ENCODE measurements around the gene KRI1. TPM values are rescaled to one million over a fixed set of nuclear protein-coding genes. Genes with fewer than 3 reads are reported as not detected.
"Not testable (repeated sequence)": the region's sequence is repeated elsewhere in the genome, so short reads cannot be mapped to it uniquely, and the experiment has no call there.

KRI1 gene
- total and polyA plus RNA-seq, 9 donors: 8.5 to 29.0 (median 25.8) TPM

DNA sequence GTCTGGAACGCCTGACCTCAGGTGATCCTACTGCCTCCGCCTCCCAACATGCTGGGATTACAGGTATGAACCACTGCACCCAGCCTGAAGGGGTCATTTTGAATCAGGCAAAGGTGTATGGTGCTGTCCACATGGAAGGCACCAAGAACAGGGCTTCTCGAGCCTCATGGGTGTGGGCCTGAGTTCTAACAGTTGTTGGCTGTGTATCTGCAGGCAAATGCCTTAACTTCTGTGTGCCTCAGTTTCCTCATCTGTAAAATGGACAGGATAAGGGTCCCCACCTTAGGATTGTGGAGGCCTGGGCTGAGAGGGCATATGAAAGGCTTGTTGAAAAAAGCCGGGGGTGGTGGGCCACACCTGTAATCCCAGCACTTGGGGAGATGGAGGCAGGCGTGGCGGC is 12.1 kb upstream of the KRI1 start:
- WGBS (ENCODE audit: insufficient coverage): 50% methylated on average over 2 of the region's 6 CpGs
- H3K4me3 ChIP-seq (ENCODE audit: low read length): no peak overlapping the region

DNA sequence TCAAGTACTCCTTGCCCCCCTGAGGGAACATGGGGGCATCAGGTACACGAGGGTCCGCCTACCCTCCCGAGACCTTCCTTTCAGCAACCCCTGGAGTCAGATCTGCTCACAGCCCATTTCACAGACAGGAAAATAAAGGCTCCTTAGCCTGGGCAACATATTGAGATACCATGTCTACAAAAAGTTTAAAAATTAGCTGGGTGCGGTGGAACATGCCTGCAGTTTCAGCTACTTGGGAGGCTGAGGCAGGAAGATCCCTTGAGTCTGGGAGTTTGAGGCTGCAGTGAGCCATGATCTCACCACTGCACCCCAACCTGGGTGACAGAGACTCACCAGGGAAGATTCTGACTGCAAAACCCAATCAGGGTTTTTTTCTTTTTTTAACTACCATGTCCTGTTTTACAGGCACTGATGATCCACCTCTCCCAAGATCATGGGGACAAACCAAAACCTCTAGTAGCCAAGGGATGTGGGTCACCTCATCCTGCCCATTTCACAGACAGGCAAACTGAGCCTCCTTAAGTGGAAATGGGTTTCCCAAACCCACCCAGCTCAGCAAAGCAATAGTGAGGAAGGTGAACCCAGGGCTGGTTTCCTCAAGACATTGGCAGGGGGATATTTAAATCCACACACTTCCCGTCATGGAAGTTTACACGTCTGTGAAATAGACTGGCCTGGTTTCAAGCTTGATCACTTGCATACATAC is 9.4 kb upstream of the KRI1 start:
- DNase-seq: no peak
- Histone ChIP-seq H3K36me3 (ENCODE audit: control insufficient read depth, insufficient read depth, low read length) (no peaks in the 10 kb centered on the region), H3K27me3 (ENCODE audit: control insufficient read depth, insufficient read depth, low read length) (no peaks in the 10 kb centered on the region), H3K27ac (ENCODE audit: low read length) (no peak overlapping the region), H3K4me3 (ENCODE audit: low read length) (no peak overlapping the region), H3K4me1 (ENCODE audit: control insufficient read depth, insufficient read depth, low read length) (peaks cover 6% of the 10 kb centered on the region), H3K9me3 (replicated peaks; ENCODE audit: control insufficient read depth, low read depth, low read length) (no peaks in the 10 kb centered on the region)
- WGBS (ENCODE audit: insufficient coverage): 91% methylated on average over 3 of the region's 6 CpGs

More for the DNA sequence above, 12.1 kb upstream of the KRI1 start:
- no peaks in the 10 kb centered on the region for H3K27me3 ChIP-seq (ENCODE audit: control insufficient read depth, insufficient read depth, low read length)
- no peaks in the 10 kb centered on the region for H3K36me3 ChIP-seq (ENCODE audit: control insufficient read depth, insufficient read depth, low read length)
- no peak for DNase-seq
- peaks cover 3% of the 10 kb centered on the region for H3K4me1 ChIP-seq (ENCODE audit: control insufficient read depth, insufficient read depth, low read length)
- H3K9me3 ChIP-seq (replicated peaks; ENCODE audit: control insufficient read depth, low read depth, low read length): no peaks in the 10 kb centered on the region
- no peak overlapping the region for H3K27ac ChIP-seq (ENCODE audit: low read length)

DNA sequence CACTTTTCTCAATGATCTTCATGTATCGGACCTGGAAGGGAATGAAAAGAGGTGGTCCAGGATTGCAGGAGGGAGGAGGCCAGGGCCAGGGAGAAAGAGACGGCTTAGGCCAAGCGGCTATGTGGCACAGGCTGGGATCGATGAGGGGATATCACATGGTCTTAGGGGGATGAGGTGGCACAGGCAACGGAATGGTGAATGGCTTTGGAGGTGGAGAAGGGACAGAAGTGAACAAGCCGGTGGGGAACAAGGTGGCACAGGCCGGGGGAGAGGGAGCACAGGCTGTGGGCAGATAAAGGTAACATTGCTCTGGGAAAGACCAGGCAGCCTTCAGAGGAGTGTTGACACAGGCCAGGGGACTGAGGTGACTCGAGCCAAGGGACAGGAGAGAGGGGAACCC is 8.7 kb upstream of the KRI1 start:
- DNase-seq: no peak
- H3K27me3 ChIP-seq (ENCODE audit: control insufficient read depth, insufficient read depth, low read length): no peaks in the 10 kb centered on the region
- no peaks in the 10 kb centered on the region for H3K9me3 ChIP-seq (replicated peaks; ENCODE audit: control insufficient read depth, low read depth, low read length)
- 76% methylated on average over 7 of the region's 8 CpGs for WGBS (ENCODE audit: insufficient coverage)
- peaks cover 10% of the 10 kb centered on the region for H3K4me1 ChIP-seq (ENCODE audit: control insufficient read depth, insufficient read depth, low read length)
- no peak overlapping the region for H3K4me3 ChIP-seq (ENCODE audit: low read length)
- no peak overlapping the region for H3K27ac ChIP-seq (ENCODE audit: low read length)
- no peaks in the 10 kb centered on the region for H3K36me3 ChIP-seq (ENCODE audit: control insufficient read depth, insufficient read depth, low read length)

DNA sequence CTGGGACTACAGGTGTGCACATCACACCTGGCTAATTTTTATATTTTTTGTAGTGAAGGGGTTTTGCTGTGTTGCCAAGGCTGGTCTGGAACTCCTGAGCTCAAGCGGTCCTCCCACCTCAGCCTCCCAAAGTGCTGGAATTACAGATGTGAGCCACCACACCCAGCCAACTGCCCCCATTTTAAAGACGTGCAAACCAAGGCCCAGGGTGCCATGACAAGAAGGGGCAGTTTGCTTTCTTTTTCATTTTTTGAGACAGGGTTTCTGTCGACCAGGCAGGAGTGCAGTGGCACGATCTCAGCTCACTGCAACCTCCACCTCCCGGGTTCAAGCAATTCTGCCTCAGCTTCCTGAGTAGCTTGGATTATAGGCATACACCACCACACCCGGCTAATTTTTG is 8.0 kb upstream of the KRI1 start:
- not testable (repeated sequence) for H3K27me3 ChIP-seq (ENCODE audit: control insufficient read depth, insufficient read depth, low read length); DNase-seq; H3K4me3 ChIP-seq (ENCODE audit: low read length); H3K36me3 ChIP-seq (ENCODE audit: control insufficient read depth, insufficient read depth, low read length); H3K27ac ChIP-seq (ENCODE audit: low read length); H3K9me3 ChIP-seq (replicated peaks; ENCODE audit: control insufficient read depth, low read depth, low read length)
- H3K4me1 ChIP-seq (ENCODE audit: control insufficient read depth, insufficient read depth, low read length): peaks cover 13% of the 10 kb centered on the region
- no CpG with 5 or more reads among the region's 6 CpGs for whole genome bisulfite sequencing (ENCODE audit: insufficient coverage)

DNA sequence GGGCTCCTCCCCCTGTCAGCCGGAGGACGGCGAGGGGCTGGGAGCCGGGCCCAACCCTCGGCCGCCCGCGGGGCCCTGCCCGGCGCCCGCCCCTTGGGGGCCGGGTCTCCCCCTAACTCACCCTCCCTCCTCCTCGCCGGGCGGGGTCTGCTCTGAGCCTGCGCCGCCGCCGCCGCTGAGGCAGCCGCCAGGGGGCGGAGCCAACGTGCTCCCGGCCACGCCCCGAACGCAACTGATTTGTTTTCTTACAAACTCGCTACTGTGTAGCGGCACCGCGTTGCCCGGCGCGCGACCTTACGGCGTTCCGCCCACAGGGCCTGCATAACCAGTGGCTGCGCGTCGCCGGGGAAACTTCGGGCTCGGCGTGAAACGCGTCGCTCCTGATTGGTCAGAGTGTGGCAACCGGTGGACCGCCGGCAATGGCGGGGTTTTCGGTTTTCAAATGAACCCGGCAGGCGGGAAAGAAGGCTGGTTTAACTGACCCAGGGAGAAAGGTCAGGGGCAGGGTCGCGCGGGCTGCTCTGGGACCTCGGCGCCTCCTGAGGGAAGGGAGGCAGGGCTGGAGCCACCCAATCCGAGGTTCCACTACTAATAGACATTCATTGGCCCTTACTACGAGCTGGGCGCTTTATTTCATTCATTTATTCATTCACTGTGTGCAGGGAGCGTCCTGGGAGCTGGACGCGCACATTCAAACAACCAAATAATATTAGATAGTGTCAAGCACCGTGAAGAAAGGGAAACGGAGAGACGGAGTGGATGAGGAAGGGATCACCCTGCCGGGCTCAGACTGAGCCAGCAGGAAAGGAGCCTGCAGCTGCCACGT is 3.2 kb upstream of the KRI1 start, which contains the start of gene CDKN2D:
CDKN2D (minus strand) TSS at position 154 of the 826 bp plus-strand sequence. CDS start 326 bp downstream, outside the sequence.
- Histone ChIP-seq H3K27me3 (ENCODE audit: control insufficient read depth, insufficient read depth, low read length) (no peaks in the 10 kb centered on the region), H3K27ac (ENCODE audit: low read length) (peak within 1 kb of the TSS; percentile 84), H3K4me1 (ENCODE audit: control insufficient read depth, insufficient read depth, low read length) (peaks cover 47% of the 10 kb centered on the region), H3K36me3 (ENCODE audit: control insufficient read depth, insufficient read depth, low read length) (peaks cover 10% of the 10 kb centered on the region), H3K4me3 (ENCODE audit: low read length) (peak within 1 kb of the TSS; percentile 60), H3K9me3 (replicated peaks; ENCODE audit: control insufficient read depth, low read depth, low read length) (no peaks in the 10 kb centered on the region)
- DNase-seq: peak; percentile 100
- WGBS (ENCODE audit: insufficient coverage): under 1% methylated on average over 58 of the region's 71 CpGs

DNA sequence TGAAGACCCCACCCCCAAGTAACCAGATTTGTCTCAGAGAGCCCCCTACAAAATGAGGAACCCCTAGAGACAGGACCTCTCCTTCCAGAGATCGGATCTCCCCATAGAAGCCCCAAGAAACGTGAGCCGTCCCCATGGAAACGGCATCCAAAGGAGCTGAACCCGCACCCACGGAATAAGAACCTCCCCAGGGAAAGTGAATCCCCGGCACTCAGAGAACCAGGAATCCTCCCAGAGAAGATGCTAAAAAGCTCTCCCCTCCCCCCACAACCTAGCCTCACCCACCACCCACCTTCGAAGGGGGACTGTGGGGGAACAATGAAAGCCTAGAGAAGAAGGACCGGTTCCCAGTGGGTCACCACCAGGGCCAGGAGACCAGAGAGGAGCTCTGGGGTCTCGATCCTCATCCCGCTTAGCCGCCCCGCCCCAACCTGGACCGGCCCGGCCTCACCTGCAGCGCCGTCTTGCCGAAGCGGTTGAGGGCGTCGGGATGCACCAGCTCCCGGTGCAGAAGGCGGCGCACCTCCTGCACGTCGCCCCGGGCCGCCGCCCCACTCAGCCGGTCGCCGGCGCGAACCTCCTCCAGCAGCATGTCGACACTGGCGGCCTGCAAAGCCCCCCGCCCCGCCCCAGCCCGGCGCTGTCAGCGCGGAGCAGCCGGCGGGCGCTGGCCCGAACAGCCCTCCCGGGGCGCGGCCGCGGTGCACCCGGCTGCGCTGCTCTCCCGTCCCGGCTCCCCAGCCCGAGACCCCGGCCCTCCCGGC is 2.4 kb upstream of the KRI1 start:
- Histone ChIP-seq H3K27me3 (ENCODE audit: control insufficient read depth, insufficient read depth, low read length) (no peaks in the 10 kb centered on the region), H3K4me3 (ENCODE audit: low read length) (peak overlapping the region; percentile 60), H3K36me3 (ENCODE audit: control insufficient read depth, insufficient read depth, low read length) (peaks cover 10% of the 10 kb centered on the region), H3K4me1 (ENCODE audit: control insufficient read depth, insufficient read depth, low read length) (peaks cover 47% of the 10 kb centered on the region), H3K27ac (ENCODE audit: low read length) (peak overlapping the region; percentile 57), H3K9me3 (replicated peaks; ENCODE audit: control insufficient read depth, low read depth, low read length) (no peaks in the 10 kb centered on the region)
- DNase-seq: peak; percentile 50
- WGBS (ENCODE audit: insufficient coverage): under 1% methylated on average over 55 of the region's 58 CpGs

DNA sequence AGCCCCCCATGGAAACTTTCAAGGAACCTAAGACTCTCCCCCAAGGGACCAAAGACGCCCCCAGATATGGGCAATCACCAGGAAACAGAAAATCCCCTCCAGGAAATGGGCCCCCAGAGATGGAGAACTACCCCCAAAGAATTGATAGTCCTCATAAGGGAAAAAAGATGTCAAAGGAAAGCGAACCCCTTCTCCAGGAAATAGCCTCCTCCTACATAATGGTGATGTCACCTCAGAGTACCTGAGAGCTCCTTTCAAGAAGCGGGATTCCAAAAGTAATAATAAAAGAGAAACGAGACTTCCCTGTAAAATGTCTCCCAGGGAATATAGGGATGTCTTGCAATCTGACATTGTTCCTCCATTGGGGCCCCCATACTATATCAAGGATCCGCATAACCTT is 1.8 kb upstream of the KRI1 start:
- peak overlapping the region; percentile 89 for H3K27ac ChIP-seq (ENCODE audit: low read length)
- 0% methylated on average over 1 of the region's 5 CpGs for WGBS (ENCODE audit: insufficient coverage)
- peaks cover 10% of the 10 kb centered on the region for H3K36me3 ChIP-seq (ENCODE audit: control insufficient read depth, insufficient read depth, low read length)

DNA sequence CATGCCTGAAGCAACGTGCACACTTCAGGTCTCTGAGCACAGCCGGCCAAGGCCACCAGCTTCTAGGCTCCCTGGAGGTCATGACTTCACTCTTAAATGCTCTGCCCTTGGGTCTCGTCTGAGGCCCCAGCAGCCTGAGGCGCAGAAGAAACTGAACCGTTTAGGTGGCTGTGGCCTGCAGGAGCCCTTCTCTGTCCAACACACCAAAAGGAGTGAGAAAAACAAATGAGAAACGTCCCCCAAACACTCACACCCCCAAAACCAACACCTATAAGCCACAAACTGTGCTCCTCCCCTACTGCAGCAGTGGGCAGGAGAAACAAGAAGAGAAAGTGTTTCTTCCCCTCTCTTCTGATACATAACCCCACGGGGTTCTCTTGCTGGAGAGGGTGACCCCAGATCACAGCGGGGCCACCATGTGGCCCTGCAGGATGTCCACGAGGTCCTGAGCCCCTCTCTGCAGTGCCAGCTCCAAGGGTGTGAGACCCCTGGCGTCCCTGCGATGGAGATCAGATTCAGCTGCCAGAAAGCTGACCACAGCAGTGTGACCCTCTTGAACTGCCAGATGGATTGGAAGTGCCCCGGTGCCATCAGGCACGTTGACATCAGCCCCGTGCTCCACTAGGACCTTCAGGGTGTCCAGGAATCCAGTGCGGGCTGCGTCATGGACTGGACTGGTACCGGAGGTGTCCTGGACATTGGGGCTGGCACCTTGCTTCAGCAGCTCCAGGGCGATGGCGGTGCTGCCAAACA is 1.0 kb upstream of the KRI1 start:
- DNase-seq: peak; percentile 38
- Histone ChIP-seq H3K27ac (ENCODE audit: low read length) (peak overlapping the region; percentile 89), H3K4me3 (ENCODE audit: low read length) (peak overlapping the region; percentile 78), H3K4me1 (ENCODE audit: control insufficient read depth, insufficient read depth, low read length) (peaks cover 41% of the 10 kb centered on the region), H3K27me3 (ENCODE audit: control insufficient read depth, insufficient read depth, low read length) (no peaks in the 10 kb centered on the region), H3K9me3 (replicated peaks; ENCODE audit: control insufficient read depth, low read depth, low read length) (no peaks in the 10 kb centered on the region), H3K36me3 (ENCODE audit: control insufficient read depth, insufficient read depth, low read length) (peaks cover 15% of the 10 kb centered on the region)
- 65% methylated on average over 18 of the region's 19 CpGs for WGBS (ENCODE audit: insufficient coverage)

More for the DNA sequence above, 1.8 kb upstream of the KRI1 start:
- DNase-seq: peak; percentile 38
- Histone ChIP-seq H3K4me1 (ENCODE audit: control insufficient read depth, insufficient read depth, low read length) (peaks cover 47% of the 10 kb centered on the region), H3K4me3 (ENCODE audit: low read length) (peak overlapping the region; percentile 60), H3K27me3 (ENCODE audit: control insufficient read depth, insufficient read depth, low read length) (no peaks in the 10 kb centered on the region), H3K9me3 (replicated peaks; ENCODE audit: control insufficient read depth, low read depth, low read length) (no peaks in the 10 kb centered on the region)

DNA sequence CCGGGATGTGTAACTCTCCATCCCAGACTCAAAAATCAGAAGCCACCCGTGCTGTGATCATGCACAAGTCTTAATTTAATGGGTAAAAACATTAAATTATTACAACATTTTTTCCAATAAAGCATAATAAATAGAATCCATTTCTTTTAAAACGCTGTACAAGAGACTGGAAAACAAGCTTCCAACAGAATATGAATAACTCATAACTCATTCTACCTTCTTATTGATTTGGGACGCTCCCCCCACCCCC is 523 bp upstream of the KRI1 start:
- Histone ChIP-seq H3K36me3 (ENCODE audit: control insufficient read depth, insufficient read depth, low read length) (peaks cover 17% of the 10 kb centered on the region), H3K4me1 (ENCODE audit: control insufficient read depth, insufficient read depth, low read length) (peaks cover 41% of the 10 kb centered on the region), H3K4me3 (ENCODE audit: low read length) (peak overlapping the region; percentile 78), H3K27ac (ENCODE audit: low read length) (peak overlapping the region; percentile 89), H3K27me3 (ENCODE audit: control insufficient read depth, insufficient read depth, low read length) (no peaks in the 10 kb centered on the region), H3K9me3 (replicated peaks; ENCODE audit: control insufficient read depth, low read depth, low read length) (no peaks in the 10 kb centered on the region)
- WGBS (ENCODE audit: insufficient coverage): 0% methylated on average over 2 of the region's 4 CpGs
- DNase-seq: no peak
